ENCODE results near the gene LIN7C. TPM values are rescaled to one million over a fixed set of nuclear protein-coding genes. Genes with fewer than 3 reads are reported as not detected.

Gene LIN7C
- total and polyA plus RNA-seq, 2 of the 13 experiments (the other 11 are each of a cell fraction or from before 2014, with no cell fraction given): 14.8 to 37.2 TPM

- no peak for TF ChIP-seq ZNF337 (CRISPR knock-in tag; IDR thresholded peaks at IDR 0.05; ENCODE audit: borderline replicate concordance, low read depth)
- TF ChIP-seq PRDM15 (CRISPR knock-in tag; IDR thresholded peaks at IDR 0.05): peak; percentile 20; the same call in 1 of the 2 replicates
- TF ChIP-seq IKZF1 (IDR thresholded peaks at IDR 0.05): no peak
- TF ChIP-seq ZC3H4 (CRISPR knock-in tag; IDR thresholded peaks at IDR 0.05; ENCODE audit: borderline replicate concordance): 0 out of 2 replicates have a peak, but pooled peaks have one; percentile 27
- peak; percentile 95 for TF ChIP-seq KAT8 (CRISPR knock-in tag; IDR thresholded peaks at IDR 0.05)
- TF ChIP-seq XBP1 (CRISPR knock-in tag; IDR thresholded peaks at IDR 0.05): no peak
- TF ChIP-seq ZNF546 (CRISPR knock-in tag; conservative IDR thresholded peaks at IDR 0.05): no peak
- TF ChIP-seq ATF3 (CRISPR knock-in tag; IDR thresholded peaks at IDR 0.05): no peak
- no peak for TF ChIP-seq SNAPC4 (CRISPR knock-in tag; IDR thresholded peaks at IDR 0.05)
- TF ChIP-seq PAX8 (CRISPR knock-in tag; IDR thresholded peaks at IDR 0.05; ENCODE audit: borderline replicate concordance): no peak
- TF ChIP-seq PRPF4 (IDR thresholded peaks at IDR 0.05; ENCODE audit: low read depth, low read length, poor library complexity, severe bottlenecking): no peak
- no peak for TF ChIP-seq ZNF24 (IDR thresholded peaks at IDR 0.05)
- no peak for TF ChIP-seq ZNF564 (CRISPR knock-in tag; IDR thresholded peaks at IDR 0.05)
- TF ChIP-seq ZNF709 (CRISPR knock-in tag; IDR thresholded peaks at IDR 0.05): 0 out of 2 replicates have a peak, but pooled peaks have one; percentile 45
- no peak for TF ChIP-seq HHEX (CRISPR knock-in tag; IDR thresholded peaks at IDR 0.05)
- TF ChIP-seq ZNF614 (CRISPR knock-in tag; IDR thresholded peaks at IDR 0.05; ENCODE audit: borderline replicate concordance): peak; percentile 69
- no peak for TF ChIP-seq FIP1L1 (IDR thresholded peaks at IDR 0.05; ENCODE audit: borderline replicate concordance, insufficient read depth, low read depth, low read length)
- no peak for TF ChIP-seq SMC3 (IDR thresholded peaks at IDR 0.05; ENCODE audit: low read length)
- 0 out of 2 replicates have a peak, but pooled peaks have one; percentile 30 for TF ChIP-seq TFDP2 (CRISPR knock-in tag; IDR thresholded peaks at IDR 0.05)
Measured at GRCh38 chr11:27506200-27507182, at the start of gene LIN7C (continued).
